A549 (cell line): Measurements from ENCODE around the gene LOC128125822.

Experiments
- CEBPB ChIP-seq, 2 experiments: fragments of >200 bp in 1 of 2; sonication (Bioruptor Twin) in 1 of 2; formaldehyde crosslinking in 1 of 2; IDR thresholded peaks; 2 replicates each; pipeline ENCODE4 v1.6.1; 2012 to 2016
- CTCF ChIP-seq: fragments of >200 bp; sonication (Bioruptor Twin); formaldehyde crosslinking; IDR thresholded peaks from 3 replicates; pipeline ENCODE4 v1.5.1; 2016
- E2F6 ChIP-seq: IDR thresholded peaks from 2 replicates; pipeline ENCODE4 v1.6.1; 2012; ENCODE audit warnings: low read depth, borderline replicate concordance
- EP300 ChIP-seq, 2 experiments: fragments of >200 bp; sonication (Bioruptor Twin); formaldehyde crosslinking; IDR thresholded peaks; 2 replicates in 1 of 2; 3 replicates in 1 of 2; pipeline ENCODE4 v1.6.1; 2016 to 2017
- FOSB ChIP-seq: fragments of 250-450 bp; sonication (Bioruptor Pico); IDR thresholded peaks from 2 replicates; pipeline ENCODE4 v1.5.0; 2020; ENCODE audit warnings: mild to moderate bottlenecking, moderate library complexity
- HMGXB4 ChIP-seq: fragments of 250-450 bp; sonication (Bioruptor Pico); IDR thresholded peaks from 2 replicates; pipeline ENCODE4 v1.5.0; 2021; ENCODE audit warnings: mild to moderate bottlenecking, moderate library complexity, borderline replicate concordance
- MAFK ChIP-seq: fragments of 450-650 bp; IDR thresholded peaks from 2 replicates; pipeline ENCODE4 v1.6.1; 2014; ENCODE audit not compliant: partially characterized antibody
- USF2 ChIP-seq: fragments of 450-650 bp; IDR thresholded peaks from 2 replicates; pipeline ENCODE4 v1.6.1; 2014; ENCODE audit warnings: antibody characterized with exemption
- ZC3H11A ChIP-seq: fragments of 450-650 bp; IDR thresholded peaks from 2 replicates; pipeline ENCODE4 v1.6.1; 2014; ENCODE audit warnings: antibody characterized with exemption, mild to moderate bottlenecking
- ZFP36 ChIP-seq: fragments of 450-650 bp; IDR thresholded peaks from 2 replicates; pipeline ENCODE4 v1.6.1; 2014; ENCODE audit warnings: borderline replicate concordance; ENCODE audit not compliant: partially characterized antibody

GRCh38 chr6:63537201-63537958 is 34.9 kb upstream of the LOC128125822 start:
- TF ChIP-seq USF2, result no peak
- no peak for TF ChIP-seq CTCF
- 0 out of 4 replicates have a peak, but pooled peaks of 1 of the 2 experiments have one; percentile 26 for TF ChIP-seq CEBPB (IDR thresholded peaks at IDR 0.05)
- no peak for TF ChIP-seq E2F6
- TF ChIP-seq ZC3H11A, result no peak
- TF ChIP-seq MAFK, result peak; percentile 26
- no peak for TF ChIP-seq HMGXB4 (CRISPR knock-in tag)
- no peak for TF ChIP-seq ZFP36
- TF ChIP-seq EP300 (IDR thresholded peaks at IDR 0.05), result 0 out of 5 replicates have a peak, but pooled peaks of 1 of the 2 experiments have one; percentile 41
- TF ChIP-seq FOSB, result 0 out of 2 replicates have a peak, but pooled peaks have one; percentile 32
